Left lung (tissue), 10 donors: Measurements from ENCODE around the gene CEP85. TPM values are rescaled to one million over a fixed set of nuclear protein-coding genes. Genes with fewer than 3 reads are reported as not detected.
"Not testable (repeated sequence)": the region's sequence is repeated elsewhere in the genome, so short reads cannot be mapped to it uniquely, and the experiment has no call there.

Experiments
- ATAC-seq: fragments of 200-7000 bp; cut with Tn5 transposase; one replicate; pipeline ENCODE4 v1.9.1; 2020; ENCODE audit warnings: moderate library complexity
- DNase-seq, 4 donors: peaks; one replicate each; pipeline ENCODE4 v3.0.0-alpha.2; 2013 to 2020
- H3K27ac ChIP-seq, 2 donors: fragments of 200-600 bp; sonication (generic) in 1 of 2; one replicate each; pipeline versions ENCODE4 v1.5.0 to v1.8.0; 2020 to 2021
- H3K27me3 ChIP-seq, 2 donors: fragments of 200-600 bp; sonication (generic) in 1 of 2; one replicate each; pipeline versions ENCODE4 v1.5.0 to v1.8.0; 2020 to 2021
- H3K36me3 ChIP-seq, 2 donors: fragments of 200-600 bp; sonication (generic) in 1 of 2; one replicate each; pipeline versions ENCODE4 v1.5.0 to v1.8.0; 2020 to 2021
- H3K4me1 ChIP-seq, 2 donors: fragments of 200-600 bp; one replicate each; pipeline ENCODE4 v1.8.0; 2021
- H3K4me3 ChIP-seq, 2 donors: fragments of 200-600 bp; sonication (generic) in 1 of 2; one replicate each; pipeline versions ENCODE4 v1.5.0 to v1.8.0; 2020 to 2021; ENCODE audit warnings: mild to moderate bottlenecking in 1 of 2
- H3K9me3 ChIP-seq, 2 donors: fragments of 200-600 bp; sonication (generic) in 1 of 2; one replicate each; pipeline versions ENCODE4 v1.5.0 to v1.8.0; 2020 to 2021
- intact Hi-C, 2 donors: fragments of 100-400 bp; cut with DNase I; formaldehyde crosslinking; loops; one replicate each; pipeline versions ENCODE4 v1.11.2 to v1.14.2; 2022
- polyA plus RNA-seq, 6 donors: library from polyadenylated mRNA; unstranded; fragments of 120-200 nt; gene quantifications; one replicate each; pipeline ENCODE4 v1.2.1, GENCODE V29; 2013; ENCODE audit not compliant: insufficient read length in 6 of 6
- total RNA-seq, 2 donors: library from RNA; stranded (reverse); fragmentation: NEBNext Ultra II Directional; extraction: Animal tissue kit (Norgen Biotek cat#: 25700); gene quantifications; one replicate each; pipeline ENCODE4 v1.2.1, GENCODE V29; 2021
- TF ChIP-seq, protein P1 (sequence below), 2 donors: fragments of 200-600 bp; sonication (generic) in 1 of 2; IDR thresholded peaks; one replicate each; pipeline versions ENCODE4 v1.5.0 to v1.8.0; 2021; ENCODE audit warnings: antibody characterized with exemption in 2 of 2
- donor health status: DM: no; HTN: yes; CAD: no.
- donor health status: DM: no; HTN: no; CAD: no.

Gene CEP85
- total and polyA plus RNA-seq, 8 donors, result 12.1 to 24.8 (median 20.9) TPM

- intact Hi-C loops, result no loop called here
- DNase-seq (no peak), ATAC-seq (no peak)
- H3K27me3 ChIP-seq, result peaks cover 0 to 39% of the 10 kb centered on the region in 2 donors
- H3K36me3 ChIP-seq, result no peaks in the 10 kb centered on the region
- H3K4me1 ChIP-seq, result peaks cover 0 to 11% of the 10 kb centered on the region in 2 donors
- TF ChIP-seq, protein P1, sequence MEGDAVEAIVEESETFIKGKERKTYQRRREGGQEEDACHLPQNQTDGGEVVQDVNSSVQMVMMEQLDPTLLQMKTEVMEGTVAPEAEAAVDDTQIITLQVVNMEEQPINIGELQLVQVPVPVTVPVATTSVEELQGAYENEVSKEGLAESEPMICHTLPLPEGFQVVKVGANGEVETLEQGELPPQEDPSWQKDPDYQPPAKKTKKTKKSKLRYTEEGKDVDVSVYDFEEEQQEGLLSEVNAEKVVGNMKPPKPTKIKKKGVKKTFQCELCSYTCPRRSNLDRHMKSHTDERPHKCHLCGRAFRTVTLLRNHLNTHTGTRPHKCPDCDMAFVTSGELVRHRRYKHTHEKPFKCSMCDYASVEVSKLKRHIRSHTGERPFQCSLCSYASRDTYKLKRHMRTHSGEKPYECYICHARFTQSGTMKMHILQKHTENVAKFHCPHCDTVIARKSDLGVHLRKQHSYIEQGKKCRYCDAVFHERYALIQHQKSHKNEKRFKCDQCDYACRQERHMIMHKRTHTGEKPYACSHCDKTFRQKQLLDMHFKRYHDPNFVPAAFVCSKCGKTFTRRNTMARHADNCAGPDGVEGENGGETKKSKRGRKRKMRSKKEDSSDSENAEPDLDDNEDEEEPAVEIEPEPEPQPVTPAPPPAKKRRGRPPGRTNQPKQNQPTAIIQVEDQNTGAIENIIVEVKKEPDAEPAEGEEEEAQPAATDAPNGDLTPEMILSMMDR (IDR thresholded peaks at IDR 0.05), result no peak
- no peak overlapping the region for H3K27ac ChIP-seq
- no peaks in the 10 kb centered on the region for H3K9me3 ChIP-seq
- H3K4me3 ChIP-seq, result no peak overlapping the region
Measured at GRCh38 chr1:26221094-26221493, 12.9 kb upstream of the CEP85 start.

- Histone ChIP-seq H3K9me3 (no peaks in the 10 kb centered on the region), H3K4me1 (peaks cover 0 to 11% of the 10 kb centered on the region in 2 donors), H3K36me3 (no peaks in the 10 kb centered on the region), H3K27me3 (peaks cover 0 to 44% of the 10 kb centered on the region in 2 donors), H3K4me3 (no peak overlapping the region), H3K27ac (no peak overlapping the region)
- intact Hi-C loops, result no loop called here
- no peak for ATAC-seq
- DNase-seq, result no peak
- TF ChIP-seq, protein P1 (IDR thresholded peaks at IDR 0.05), result no peak
Measured at GRCh38 chr1:26224606-26225005, 9.4 kb upstream of the CEP85 start.

DNA sequence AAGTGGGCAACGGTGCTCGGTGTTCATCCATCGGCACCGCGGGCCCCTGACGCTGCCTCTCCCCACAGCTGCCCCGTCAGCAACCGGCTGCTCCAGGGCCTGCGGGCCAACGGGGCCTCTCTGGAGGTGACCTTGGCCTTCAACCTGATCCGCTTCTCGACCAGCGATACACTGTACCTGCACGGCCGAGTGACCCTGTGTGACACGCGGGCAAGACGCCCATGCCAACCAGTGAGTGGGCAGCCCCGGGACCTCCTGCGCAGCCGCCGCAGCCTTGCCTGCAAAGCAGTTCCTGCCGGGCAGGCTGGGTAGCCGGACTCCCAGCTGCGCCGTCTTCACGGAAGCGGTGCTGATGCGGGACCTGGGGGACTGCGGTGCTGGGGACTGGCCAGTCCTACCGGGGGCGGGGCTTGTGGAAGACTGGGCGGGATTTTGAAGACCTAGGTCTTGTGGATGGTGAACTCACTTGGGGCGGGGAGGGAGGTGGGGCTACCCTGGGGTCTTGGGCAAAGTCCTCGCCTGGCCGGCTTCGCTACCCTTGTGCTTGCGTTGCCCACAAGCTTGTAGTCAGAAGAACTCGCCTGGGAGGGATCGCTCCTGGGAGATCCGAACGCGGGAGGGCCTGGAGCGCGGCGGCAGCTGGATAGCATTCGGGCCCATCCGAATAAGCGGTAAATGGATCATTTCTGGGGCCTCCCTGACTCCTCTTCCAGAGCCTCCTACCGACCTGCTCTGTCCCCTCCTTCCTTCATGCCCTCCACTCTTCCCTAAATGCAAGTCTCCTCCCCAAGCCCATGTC is 8.8 kb upstream of the CEP85 start:
- intact Hi-C loops, result no loop called here
- Histone ChIP-seq H3K9me3 (no peaks in the 10 kb centered on the region), H3K36me3 (no peaks in the 10 kb centered on the region), H3K27ac (no peak overlapping the region), H3K27me3 (peaks cover 0 to 39% of the 10 kb centered on the region in 2 donors), H3K4me1 (peaks cover 0 to 11% of the 10 kb centered on the region in 2 donors), H3K4me3 (peak overlapping the region; percentile 31 to 42)
- DNase-seq (peak in 3 of 4 donors; percentile 39 to 92 (median 82)), ATAC-seq (peak; percentile 96)
- TF ChIP-seq, protein P1 (IDR thresholded peaks at IDR 0.05), result no peak

- H3K36me3 ChIP-seq, ATAC-seq, DNase-seq, H3K9me3 ChIP-seq, intact Hi-C loops, H3K27ac ChIP-seq, H3K4me3 ChIP-seq: not testable (repeated sequence)
- Histone ChIP-seq H3K27me3 (peaks cover 0 to 17% of the 10 kb centered on the region in 2 donors), H3K4me1 (peaks cover 5 to 17% of the 10 kb centered on the region in 2 donors)
Measured at GRCh38 chr1:26230682-26231081, 3.3 kb upstream of the CEP85 start.

DNA sequence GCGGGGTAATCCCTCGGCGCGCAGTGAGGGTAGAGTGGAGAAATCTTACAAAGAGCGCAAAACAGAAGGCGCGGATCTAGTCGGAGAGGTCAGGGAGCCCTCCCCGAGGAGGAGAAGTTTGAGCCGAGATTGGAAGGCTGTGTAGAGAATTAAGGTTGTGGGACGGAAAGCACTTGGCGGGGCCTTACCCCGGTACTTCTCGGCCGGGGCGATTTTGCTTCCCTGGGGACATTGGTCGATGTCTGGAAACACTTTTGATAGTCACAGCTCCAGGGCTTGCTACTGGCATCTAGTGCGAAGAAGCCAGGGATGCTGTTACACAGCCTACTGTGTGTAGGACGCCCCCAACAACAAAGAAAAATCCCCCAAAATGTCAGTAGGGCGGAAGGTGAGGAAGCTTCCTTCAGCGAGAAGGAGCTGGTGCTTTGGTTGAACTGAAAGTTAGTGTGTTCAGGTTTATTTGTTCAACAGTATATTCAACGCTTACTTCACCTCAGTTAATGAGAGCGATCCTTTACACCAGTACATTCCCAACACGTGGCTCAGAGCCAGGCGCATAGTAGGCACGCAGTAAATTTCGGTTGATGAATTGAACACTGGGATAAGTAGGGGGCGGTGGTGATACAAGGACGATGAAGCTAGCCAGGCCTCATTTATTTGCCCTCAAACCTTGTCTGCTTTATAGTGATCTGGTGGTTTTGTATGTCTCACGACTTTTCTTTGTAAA is 807 bp downstream of the CEP85 start:
- Histone ChIP-seq H3K4me1 (peaks cover 5 to 28% of the 10 kb centered on the region in 2 donors), H3K27me3 (no peaks in the 10 kb centered on the region), H3K27ac (peak overlapping the region; percentile 89 to 92), H3K36me3 (no peaks in the 10 kb centered on the region), H3K9me3 (no peaks in the 10 kb centered on the region), H3K4me3 (peak overlapping the region; percentile 72 to 79)
- intact Hi-C loops, result no loop called here
- TF ChIP-seq, protein P1 (IDR thresholded peaks at IDR 0.05), result no peak
- DNase-seq (peak in 2 of 4 donors; percentile 16 to 35), ATAC-seq (peak; percentile 1)
